Renal pelvis (tissue), 12 donors: Measurements from ENCODE around the gene TMEM47. TPM values are rescaled to one million over a fixed set of nuclear protein-coding genes. Genes with fewer than 3 reads are reported as not detected.
A peak's percentile ranks its signal among the peaks of the same experiment; 100 is the strongest.

Experiments used
- DNase-seq: peaks from one replicate; pipeline ENCODE4 v3.0.0-alpha.2; 2013
- long read RNA-seq, 16 experiments: transcript quantifications; one replicate each; lab custom pipeline, GENCODE V29; 2026
- polyA plus RNA-seq, 3 donors: library from polyadenylated mRNA; unstranded; fragments of 120-200 nt; gene quantifications; one replicate each; pipeline ENCODE4 v1.2.1, GENCODE V29; 2013; ENCODE audit not compliant: insufficient read length in 3 of 3

The TMEM47 gene
- polyA plus RNA-seq = 10 to 100 TPM; 26.5 to 31.3 (median 26.9) TPM
- long read RNA-seq, donor 1, full-length matches to known transcripts = 9 of 9 reads
- long read RNA-seq, donor 1, partial matches to known transcripts = 0 of 9 reads
- long read RNA-seq, donor 1, other reads (novel, unspliced or antisense) = 0 of 9 reads
- long read RNA-seq, donor 2, full-length matches to known transcripts = 5 of 5 reads
- long read RNA-seq, donor 2, partial matches to known transcripts = 0 of 5 reads
- long read RNA-seq, donor 2, other reads (novel, unspliced or antisense) = 0 of 5 reads
- long read RNA-seq, donor 3, full-length matches to known transcripts = 15 of 15 reads
- long read RNA-seq, donor 3, partial matches to known transcripts = 0 of 15 reads
- long read RNA-seq, donor 3, other reads (novel, unspliced or antisense) = 0 of 15 reads
- long read RNA-seq, donor 4, full-length matches to known transcripts = 8 of 8 reads
- long read RNA-seq, donor 4, partial matches to known transcripts = 0 of 8 reads
- long read RNA-seq, donor 4, other reads (novel, unspliced or antisense) = 0 of 8 reads
- long read RNA-seq, donor 5, full-length matches to known transcripts = 6 of 6 reads
- long read RNA-seq, donor 5, partial matches to known transcripts = 0 of 6 reads
- long read RNA-seq, donor 5, other reads (novel, unspliced or antisense) = 0 of 6 reads
- long read RNA-seq, donor 6, full-length matches to known transcripts = 10 of 10 reads
- long read RNA-seq, donor 6, partial matches to known transcripts = 0 of 10 reads
- long read RNA-seq, donor 6, other reads (novel, unspliced or antisense) = 0 of 10 reads
- long read RNA-seq, donor 7, full-length matches to known transcripts = 12 of 12 reads
- long read RNA-seq, donor 7, partial matches to known transcripts = 0 of 12 reads
- long read RNA-seq, donor 7, other reads (novel, unspliced or antisense) = 0 of 12 reads
- long read RNA-seq, donor 8, full-length matches to known transcripts = 10 of 10 reads
- long read RNA-seq, donor 8, partial matches to known transcripts = 0 of 10 reads
- long read RNA-seq, donor 8, other reads (novel, unspliced or antisense) = 0 of 10 reads
- long read RNA-seq, donor 9, full-length matches to known transcripts = 12 of 12 reads
- long read RNA-seq, donor 9, partial matches to known transcripts = 0 of 12 reads
- long read RNA-seq, donor 9, other reads (novel, unspliced or antisense) = 0 of 12 reads
- long read RNA-seq, donor 10, full-length matches to known transcripts = 3 of 3 reads
- long read RNA-seq, donor 10, partial matches to known transcripts = 0 of 3 reads
- long read RNA-seq, donor 10, other reads (novel, unspliced or antisense) = 0 of 3 reads
- long read RNA-seq, donor 11, full-length matches to known transcripts = 4 of 4 reads
- long read RNA-seq, donor 11, partial matches to known transcripts = 0 of 4 reads
- long read RNA-seq, donor 11, other reads (novel, unspliced or antisense) = 0 of 4 reads
- long read RNA-seq, donor 12, full-length matches to known transcripts = 10 of 10 reads
- long read RNA-seq, donor 12, partial matches to known transcripts = 0 of 10 reads
- long read RNA-seq, donor 12, other reads (novel, unspliced or antisense) = 0 of 10 reads
- long read RNA-seq, donor 13, full-length matches to known transcripts = 8 of 8 reads
- long read RNA-seq, donor 13, partial matches to known transcripts = 0 of 8 reads
- long read RNA-seq, donor 13, other reads (novel, unspliced or antisense) = 0 of 8 reads
- long read RNA-seq, donor 14, full-length matches to known transcripts = 18 of 18 reads
- long read RNA-seq, donor 14, partial matches to known transcripts = 0 of 18 reads
- long read RNA-seq, donor 14, other reads (novel, unspliced or antisense) = 0 of 18 reads
- long read RNA-seq, donor 15, full-length matches to known transcripts = 5 of 5 reads
- long read RNA-seq, donor 15, partial matches to known transcripts = 0 of 5 reads
- long read RNA-seq, donor 15, other reads (novel, unspliced or antisense) = 0 of 5 reads
- long read RNA-seq, donor 16, full-length matches to known transcripts = 17 of 17 reads
- long read RNA-seq, donor 16, partial matches to known transcripts = 0 of 17 reads
- long read RNA-seq, donor 16, other reads (novel, unspliced or antisense) = 0 of 17 reads

- DNase-seq = peak; percentile 62
Measured at GRCh38 chrX:34656842-34657725, at the start of gene TMEM47. Gene TMEM47 (minus strand): TSS chrX:34657285. CDS start chrX:34657029, 256 bp downstream.

GRCh38 chrX:34687095-34687494, 30.0 kb upstream of the TMEM47 start:
- DNase-seq = no peak

GRCh38 chrX:34659575-34659974, 2.5 kb upstream of the TMEM47 start:
- DNase-seq = no peak

- no peak for DNase-seq
Measured at GRCh38 chrX:34658326-34658725, 1.2 kb upstream of the TMEM47 start.

- no peak for DNase-seq
Measured at GRCh38 chrX:34657726-34658070, 613 bp upstream of the TMEM47 start.

GRCh38 chrX:34656467-34656841, 631 bp downstream of the TMEM47 start:
- no peak for DNase-seq

DNA sequence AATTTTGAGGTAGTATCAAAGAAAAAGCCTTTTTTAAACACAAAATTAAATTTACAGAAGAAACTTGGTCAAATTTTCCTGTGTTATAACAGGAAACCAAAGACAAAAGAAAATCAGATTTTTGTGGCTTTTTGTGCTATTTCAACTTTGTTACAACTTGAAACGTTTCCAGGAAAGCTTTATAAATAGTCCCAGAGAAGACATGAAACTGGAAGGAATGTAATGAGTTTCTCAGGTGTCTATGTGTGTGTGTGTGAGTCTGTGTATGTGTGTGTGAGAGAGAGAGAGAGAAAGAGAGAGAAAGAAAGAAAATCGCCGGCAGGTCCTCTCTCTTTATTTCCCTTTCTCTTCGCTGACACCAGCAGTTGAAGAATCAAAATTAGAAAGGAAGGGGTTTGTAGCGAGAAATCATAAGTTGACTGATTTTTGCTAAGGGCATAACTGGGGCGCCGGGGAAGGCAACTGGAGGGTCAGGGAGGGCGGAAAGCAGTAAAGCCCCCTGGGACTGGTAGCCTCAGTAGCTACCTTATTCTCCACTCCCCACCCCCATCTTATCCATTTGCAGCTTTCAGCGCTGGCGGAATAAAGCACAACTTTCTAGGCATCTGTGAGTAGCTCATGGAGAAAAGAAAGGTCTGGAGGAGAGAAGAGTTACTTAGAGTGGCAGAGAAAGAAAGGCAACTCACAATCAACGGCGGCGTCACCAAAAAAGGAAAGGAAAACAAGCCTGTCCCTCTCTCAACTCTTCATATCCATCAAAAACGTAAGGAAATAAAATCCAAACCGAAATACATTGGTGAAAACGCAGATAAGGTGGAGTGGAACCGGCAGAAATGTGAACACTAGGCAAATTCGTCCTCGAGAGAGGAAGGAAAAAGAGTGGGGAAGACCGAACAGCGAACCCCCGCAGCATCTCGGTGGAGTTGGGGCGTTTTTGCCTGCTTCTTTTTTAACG, 1.3 kb downstream of the TMEM47 start:
- DNase-seq = no peak

- DNase-seq = no peak
Measured at GRCh38 chrX:34654696-34655490, 2.2 kb downstream of the TMEM47 start.

- DNase-seq = no peak
Measured at GRCh38 chrX:34653811-34654210, 3.3 kb downstream of the TMEM47 start.

- DNase-seq = no peak
Measured at GRCh38 chrX:34642849-34643248, 14.2 kb downstream of the TMEM47 start.

- no peak for DNase-seq
Measured at GRCh38 chrX:34638116-34638515, 19.0 kb downstream of the TMEM47 start.

GRCh38 chrX:34634349-34634748, 22.7 kb downstream of the TMEM47 start:
- DNase-seq = no peak

- no peak for DNase-seq
Measured at GRCh38 chrX:34632384-34632783, 24.7 kb downstream of the TMEM47 start.

DNA sequence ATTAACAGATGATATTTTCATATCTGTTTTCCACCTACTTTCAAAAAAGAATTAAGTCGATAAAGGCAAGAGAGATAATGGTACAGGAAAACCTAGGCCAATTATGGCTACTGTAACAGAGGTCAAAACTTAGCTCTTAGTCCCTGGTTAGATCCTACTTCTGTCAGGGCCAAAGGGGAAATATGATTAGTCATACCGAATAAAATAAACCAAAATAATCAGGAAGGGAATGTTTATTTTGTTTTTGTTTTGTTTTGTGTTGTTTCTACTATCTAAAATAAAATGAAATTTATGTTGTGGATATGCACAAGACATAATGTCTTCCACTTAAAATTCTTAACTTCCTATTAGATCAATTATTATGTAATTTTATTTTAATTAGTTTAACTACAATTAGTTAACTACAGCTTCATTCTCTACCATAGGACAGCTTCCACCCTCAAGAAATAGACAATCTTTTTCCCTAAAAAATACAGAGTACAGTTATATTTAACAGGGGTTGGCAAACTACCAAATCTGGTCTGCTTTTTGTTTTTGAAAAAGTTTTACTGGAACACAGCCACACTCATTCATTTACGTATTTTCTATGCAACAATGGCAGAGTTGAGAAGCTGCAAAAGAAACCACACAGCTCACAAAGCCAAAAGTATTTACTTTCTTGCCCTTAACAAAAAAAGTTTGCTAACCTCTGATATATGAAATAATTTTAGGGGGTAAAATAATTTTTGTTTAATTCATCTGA, 25.4 kb downstream of the TMEM47 start:
- DNase-seq = no peak

- DNase-seq = no peak
Measured at GRCh38 chrX:34629572-34629971, 27.5 kb downstream of the TMEM47 start.

GRCh38 chrX:34624416-34624815, 32.7 kb downstream of the TMEM47 start:
- DNase-seq = no peak
